Right atrium auricular region (tissue), 2 donors: ENCODE measurements around the gene NT5C3A. TPM values are rescaled to one million over a fixed set of nuclear protein-coding genes. Genes with fewer than 3 reads are reported as not detected.

Experiments used
- DNase-seq: peaks from one replicate; pipeline ENCODE4 v3.0.0-alpha.2; 2019; ENCODE audit warnings: low spot score
- H3K27ac ChIP-seq, 2 donors: fragments of 200-600 bp; sonication (generic); 1 replicate in 1 of 2; 2 replicates in 1 of 2; pipeline ENCODE4 v1.5.1; 2016 to 2019
- H3K27me3 ChIP-seq, 2 donors: fragments of 200-600 bp; sonication (generic); one replicate each; pipeline versions ENCODE4 v1.5.1 to v1.6.0; 2017 to 2019
- H3K36me3 ChIP-seq: fragments of 200-600 bp; sonication (generic); one replicate; pipeline ENCODE4 v1.5.1; 2016
- H3K4me1 ChIP-seq, 2 donors: fragments of 200-600 bp; sonication (generic); one replicate each; pipeline versions ENCODE4 v1.5.1 to v1.6.0; 2017 to 2019
- H3K4me3 ChIP-seq, 2 donors: fragments of 200-600 bp; sonication (generic); 1 replicate in 1 of 2; 2 replicates in 1 of 2; pipeline ENCODE4 v1.5.1; 2017 to 2019; ENCODE audit warnings: mild to moderate bottlenecking in 1 of 2, moderate library complexity in 1 of 2
- H3K9me3 ChIP-seq, 2 donors: fragments of 200-600 bp; sonication (generic); one replicate each; pipeline ENCODE4 v1.5.1; 2019
- CTCF ChIP-seq, 2 donors: fragments of 200-600 bp; sonication (generic); IDR thresholded peaks; one replicate each; pipeline ENCODE4 v1.5.1; 2019; ENCODE audit warnings: antibody characterized with exemption in 2 of 2
- total RNA-seq, 2 donors: library from RNA; depleted of rRNA; stranded (reverse); fragments of >200 nt; gene quantifications; one replicate each; pipeline ENCODE4 v1.1.0, GENCODE V29; 2016

Gene NT5C3A
- total RNA-seq, 2 donors from 2014 or later, result 15.4 to 15.6 TPM

- no peak overlapping the region for H3K27ac ChIP-seq
- no peaks in the 10 kb centered on the region for H3K9me3 ChIP-seq
- H3K27me3 ChIP-seq, result no peaks in the 10 kb centered on the region
- no peak for DNase-seq
- no peak overlapping the region for H3K4me3 ChIP-seq
- peaks cover 0 to 13% of the 10 kb centered on the region in 2 donors for H3K4me1 ChIP-seq
- TF ChIP-seq CTCF (IDR thresholded peaks at IDR 0.05), result no peak
- H3K36me3 ChIP-seq, result no peaks in the 10 kb centered on the region
Measured at GRCh38 chr7:33053721-33054120, 8.9 kb downstream of the NT5C3A start.

GRCh38 chr7:33050535-33051318 lies 11.8 kb downstream of the NT5C3A start:
- no peaks in the 10 kb centered on the region for H3K27me3 ChIP-seq
- no peak for DNase-seq
- H3K4me1 ChIP-seq, result peaks cover 0 to 13% of the 10 kb centered on the region in 2 donors
- no peaks in the 10 kb centered on the region for H3K36me3 ChIP-seq
- peak; percentile 43 to 70 for TF ChIP-seq CTCF (IDR thresholded peaks at IDR 0.05)
- H3K4me3 ChIP-seq, result peak overlapping the region in 1 of 2 donors; percentile 5
- peak overlapping the region; percentile 34 to 39 for H3K27ac ChIP-seq
- no peaks in the 10 kb centered on the region for H3K9me3 ChIP-seq

- Histone ChIP-seq H3K4me3 (no peak overlapping the region), H3K9me3 (no peaks in the 10 kb centered on the region), H3K36me3 (no peaks in the 10 kb centered on the region), H3K27ac (no peak overlapping the region), H3K4me1 (peaks cover 0 to 28% of the 10 kb centered on the region in 2 donors), H3K27me3 (no peaks in the 10 kb centered on the region)
- DNase-seq, result no peak
- no peak for TF ChIP-seq CTCF (IDR thresholded peaks at IDR 0.05)
Measured at GRCh38 chr7:33048704-33049103, 13.9 kb downstream of the NT5C3A start.

- no peaks in the 10 kb centered on the region for H3K9me3 ChIP-seq
- DNase-seq, result no peak
- no peaks in the 10 kb centered on the region for H3K27me3 ChIP-seq
- TF ChIP-seq CTCF (IDR thresholded peaks at IDR 0.05), result no peak
- H3K4me1 ChIP-seq, result peaks cover 0 to 32% of the 10 kb centered on the region in 2 donors
- H3K36me3 ChIP-seq, result no peaks in the 10 kb centered on the region
- H3K4me3 ChIP-seq, result no peak overlapping the region
- no peak overlapping the region for H3K27ac ChIP-seq
Measured at GRCh38 chr7:33048257-33048656, 14.3 kb downstream of the NT5C3A start.

GRCh38 chr7:33044986-33045385 lies 17.6 kb downstream of the NT5C3A start:
- Histone ChIP-seq H3K36me3 (no peaks in the 10 kb centered on the region), H3K4me1 (peaks cover 0 to 46% of the 10 kb centered on the region in 2 donors), H3K4me3 (no peak overlapping the region), H3K27me3 (no peaks in the 10 kb centered on the region), H3K27ac (peak overlapping the region in 1 of 2 donors; percentile 77), H3K9me3 (no peaks in the 10 kb centered on the region)
- DNase-seq, result no peak
- TF ChIP-seq CTCF (IDR thresholded peaks at IDR 0.05), result no peak

- H3K27me3 ChIP-seq, result no peaks in the 10 kb centered on the region
- DNase-seq, result no peak
- TF ChIP-seq CTCF (IDR thresholded peaks at IDR 0.05), result peak in 1 of 2 donors; percentile 50
- H3K4me3 ChIP-seq, result no peak overlapping the region
- H3K4me1 ChIP-seq, result peaks cover 0 to 45% of the 10 kb centered on the region in 2 donors
- H3K9me3 ChIP-seq, result no peaks in the 10 kb centered on the region
- H3K36me3 ChIP-seq, result no peaks in the 10 kb centered on the region
- peak overlapping the region; percentile 34 to 77 for H3K27ac ChIP-seq
Measured at GRCh38 chr7:33044401-33044718, 18.2 kb downstream of the NT5C3A start.
